ENCODE data around the gene RNF19B.

- TF ChIP-seq MAX (IDR thresholded peaks at IDR 0.05) (no peak), REST (IDR thresholded peaks at IDR 0.05; ENCODE audit: low read depth) (no peak), CREB1 (IDR thresholded peaks at IDR 0.05; ENCODE audit: low read depth) (no peak)
Measured at GRCh38 chr1:32906654-32907053, 58.0 kb downstream of the RNF19B start.
